Endometrium (tissue), 2 donors: ENCODE data around the gene TACC2.

Source experiments
- FAIRE-seq: peaks from 2 replicates; lab custom pipeline; 2012; peaks lifted over from hg19 to GRCh38; lab: Jason Lieb, UNC
- donor health status: control.
- donor health status: control.

TACC2 gene

DNA sequence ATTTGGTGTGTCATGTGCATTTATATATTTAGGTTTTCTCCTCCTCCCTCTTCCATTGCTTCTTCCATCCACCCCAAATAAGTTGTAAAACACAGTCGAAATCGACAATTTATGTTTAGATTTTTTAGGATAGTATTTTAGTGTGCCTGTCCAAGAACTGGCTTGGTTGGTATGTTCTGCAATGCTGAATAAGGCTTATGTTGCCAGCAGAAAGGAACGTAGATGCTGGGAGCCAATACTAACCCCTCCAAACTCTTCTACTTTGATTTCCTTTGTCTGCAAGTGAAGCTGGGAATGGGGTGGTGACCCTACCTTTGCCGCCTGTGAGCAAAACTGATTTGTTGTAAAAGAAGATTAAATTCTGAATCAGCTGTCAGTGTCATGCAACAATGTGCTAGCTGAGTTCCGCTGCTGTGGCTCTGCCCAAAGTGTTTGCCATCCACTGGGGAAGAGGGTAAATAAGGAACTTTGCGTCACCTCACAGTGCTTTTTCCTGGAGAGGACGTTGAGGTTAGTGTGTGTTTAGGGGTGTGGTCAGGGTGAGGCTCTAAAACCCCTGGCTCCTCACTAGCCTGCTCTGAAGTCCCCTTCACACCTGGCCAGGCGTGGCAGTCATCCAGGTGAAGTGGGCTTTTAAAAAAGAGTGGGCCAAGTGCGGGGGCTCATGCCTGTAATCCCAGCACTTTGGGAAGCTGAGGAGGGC lies 44.4 kb downstream of the TACC2 start:
- FAIRE-seq: no peak

DNA sequence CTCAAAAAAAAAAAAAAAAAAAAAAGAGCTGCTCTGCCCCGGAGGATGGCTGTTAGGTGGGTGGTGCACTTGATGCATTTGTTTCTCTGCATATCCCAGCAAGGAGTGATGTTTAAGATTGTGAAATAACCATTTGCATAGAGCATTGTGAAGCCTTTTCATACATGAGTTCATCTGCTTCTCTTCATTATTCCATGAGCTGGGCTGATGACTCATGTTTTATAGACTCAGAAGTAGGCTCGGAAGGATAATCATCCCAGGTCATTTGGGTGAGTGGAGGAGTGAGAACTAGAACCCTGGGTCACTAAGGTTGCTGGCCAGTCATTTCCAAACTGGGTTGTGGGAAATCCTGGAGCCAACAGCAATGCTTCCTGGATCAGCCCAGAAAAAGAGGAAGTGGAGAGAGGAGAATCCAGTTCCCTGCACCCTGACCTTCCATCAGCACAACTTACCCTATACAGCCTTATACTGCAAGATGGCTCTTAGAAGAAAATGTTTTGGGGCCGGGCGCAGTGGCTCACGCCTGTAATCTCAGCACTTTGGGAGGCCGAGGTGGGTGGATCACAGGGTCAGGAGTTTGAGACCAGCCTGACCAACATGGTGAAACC lies 45.3 kb downstream of the TACC2 start:
- no peak for FAIRE-seq

DNA sequence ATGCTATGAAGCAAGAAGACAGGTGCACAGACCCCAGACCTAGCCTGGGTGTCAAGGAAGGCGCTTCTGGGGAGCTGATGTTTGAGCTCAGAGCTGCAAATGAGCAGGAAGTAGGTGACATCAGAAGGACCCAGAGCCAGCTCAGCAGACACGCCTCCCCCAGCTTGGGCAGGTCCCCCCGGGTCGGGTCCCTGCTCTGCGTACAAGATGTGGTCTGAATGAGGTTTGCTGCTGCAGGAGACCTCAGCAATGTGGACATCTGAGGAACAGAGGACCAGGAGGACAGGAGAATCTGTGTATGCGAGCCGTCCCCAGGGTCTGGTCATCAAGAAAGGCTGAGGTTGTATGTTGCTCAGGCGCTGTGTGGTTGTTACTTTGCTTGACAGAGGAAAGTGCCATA lies 51.8 kb downstream of the TACC2 start:
- FAIRE-seq: no peak

DNA sequence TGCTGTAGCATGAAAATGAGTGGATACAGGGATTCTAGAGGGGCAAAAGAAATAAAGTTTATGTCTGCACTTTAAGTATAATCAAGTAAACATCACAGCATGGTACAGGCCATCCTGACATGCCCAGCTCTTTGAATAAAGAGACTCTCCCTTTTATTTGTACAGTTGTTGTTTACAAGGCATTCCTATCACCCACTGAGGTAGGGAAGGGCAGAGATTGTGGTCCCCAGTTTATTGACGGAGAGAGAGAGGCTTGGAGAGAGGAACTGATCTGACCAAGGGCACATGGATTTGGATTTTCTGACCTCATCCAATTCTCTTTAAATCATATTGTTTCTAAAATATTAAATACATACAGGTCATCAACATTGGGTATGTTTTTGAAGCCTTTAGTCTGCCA lies 53.9 kb downstream of the TACC2 start:
- no peak for FAIRE-seq

DNA sequence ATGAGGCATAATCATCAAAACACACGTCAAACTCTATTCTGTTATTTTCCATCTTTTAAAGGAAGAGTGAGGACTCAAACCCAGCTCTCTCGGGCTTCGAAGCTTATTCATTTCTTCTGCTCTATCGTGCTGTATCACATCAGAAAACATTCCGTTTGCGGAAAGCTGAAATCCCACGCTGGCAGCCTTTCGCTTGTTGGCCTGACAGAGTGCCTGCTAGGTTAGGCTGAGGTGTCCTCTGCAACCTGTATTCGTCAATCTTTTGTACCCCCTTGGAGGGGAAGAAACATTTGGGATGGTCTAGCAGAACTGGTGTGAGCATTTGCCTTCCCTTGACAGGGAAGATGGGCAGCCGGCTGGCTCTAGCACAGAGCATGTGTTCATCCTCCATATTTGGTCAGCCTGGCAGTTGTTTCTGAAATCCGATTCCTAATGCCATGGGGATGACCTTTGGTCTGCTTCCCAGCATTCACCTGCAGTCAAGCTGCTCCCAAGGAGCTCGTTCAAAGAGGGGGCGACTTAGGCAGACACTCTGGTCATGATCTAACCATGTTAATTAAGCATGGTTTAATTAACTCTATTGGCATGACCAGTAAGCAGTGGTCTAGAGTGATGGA lies 55.2 kb downstream of the TACC2 start:
- FAIRE-seq: no peak

DNA sequence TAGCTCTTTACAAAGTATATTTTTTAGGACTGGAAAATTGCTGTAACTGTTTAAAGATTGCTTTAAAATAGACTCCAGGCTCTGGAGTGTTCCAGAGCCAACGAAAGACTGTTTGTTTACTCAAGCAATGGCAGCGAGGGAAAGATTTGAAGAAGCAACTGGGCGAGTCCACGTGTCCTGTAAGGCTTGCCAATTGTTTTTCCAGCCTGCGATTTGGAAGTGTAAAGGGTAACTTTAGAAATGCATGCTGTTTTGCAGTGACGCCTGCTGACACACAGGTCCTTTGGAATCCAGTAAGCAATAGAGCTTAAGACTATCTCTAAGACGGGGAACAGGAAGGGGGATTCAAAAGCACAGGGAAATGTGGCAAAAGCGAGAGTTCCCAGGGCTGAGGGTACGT lies 55.8 kb downstream of the TACC2 start:
- no peak for FAIRE-seq

DNA sequence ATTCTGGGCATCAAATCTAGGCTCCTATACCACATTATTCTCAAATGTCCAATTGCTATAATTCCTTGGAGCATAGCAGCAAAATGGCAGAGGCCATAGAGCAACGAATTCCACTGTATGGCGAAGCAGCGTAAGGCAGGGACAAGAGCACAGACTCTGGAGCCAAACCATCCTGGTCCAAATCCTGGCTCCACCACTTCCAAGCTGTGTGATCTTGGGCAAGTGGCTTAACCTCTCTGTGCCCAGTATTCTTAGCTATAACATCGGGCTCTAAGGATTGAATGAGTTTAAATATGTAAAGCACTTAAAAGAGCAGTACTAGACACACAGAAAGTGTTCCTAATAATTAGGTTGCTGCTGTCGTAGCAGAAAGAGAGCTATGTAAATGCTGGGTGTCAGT lies 56.2 kb downstream of the TACC2 start:
- no peak for FAIRE-seq

DNA sequence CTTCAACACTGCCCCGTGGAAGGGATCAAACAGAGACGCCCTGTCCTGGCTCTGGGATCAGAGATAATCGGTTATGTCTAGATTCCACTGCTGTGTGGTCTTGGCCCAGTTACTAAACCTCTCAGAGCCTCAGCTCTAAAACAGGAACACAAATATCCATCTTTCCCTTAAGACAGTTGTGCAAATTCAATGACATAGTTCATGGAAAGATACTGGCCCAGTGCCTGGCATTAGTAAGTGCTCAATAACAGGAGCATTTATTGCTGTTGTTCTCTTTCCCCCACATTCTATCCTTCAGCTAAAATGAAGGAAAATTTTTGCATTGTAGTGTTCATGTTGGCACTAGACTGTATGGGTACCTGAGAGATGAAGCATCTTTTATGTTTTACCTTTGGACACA lies 58.6 kb downstream of the TACC2 start:
- no peak for FAIRE-seq

DNA sequence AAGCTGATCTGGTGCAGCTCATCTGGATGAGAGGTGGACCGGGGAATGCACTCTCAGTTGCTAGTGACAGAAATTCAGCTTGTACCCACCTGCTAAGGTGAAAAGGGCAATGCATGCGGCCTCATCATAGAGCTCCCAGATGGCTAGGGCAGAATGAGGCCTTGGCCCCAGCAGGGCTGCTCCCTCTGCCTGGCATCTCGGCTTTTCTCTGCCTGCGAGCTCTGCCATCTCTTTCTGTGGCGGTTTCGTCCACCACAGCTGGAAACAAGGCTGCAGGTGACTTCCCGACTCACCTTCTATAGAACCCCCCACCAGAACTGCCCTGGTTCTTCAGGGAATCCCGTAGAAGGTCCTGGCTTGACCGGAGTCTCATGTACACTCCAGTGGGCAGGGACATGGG lies 60.1 kb downstream of the TACC2 start:
- no peak for FAIRE-seq

DNA sequence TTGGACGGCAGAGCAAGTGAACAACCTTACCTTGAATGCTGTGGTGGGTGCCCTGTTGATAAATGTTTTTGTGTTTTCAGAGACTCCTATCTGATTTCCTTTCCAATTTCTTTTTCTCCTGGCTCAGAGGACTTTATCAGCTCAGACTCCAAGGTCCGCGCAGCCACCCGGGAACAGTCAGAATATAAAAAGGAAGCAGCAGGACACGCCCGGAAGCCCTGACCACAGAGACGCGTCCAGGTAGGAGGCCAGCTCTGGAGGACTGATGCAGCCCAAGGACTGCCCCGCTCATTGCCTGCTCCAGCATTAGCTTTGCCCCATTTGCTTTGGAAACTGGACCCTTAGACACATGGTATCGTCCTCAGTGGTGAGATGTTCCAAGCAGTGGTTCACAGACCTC lies 61.3 kb downstream of the TACC2 start:
- no peak for FAIRE-seq

DNA sequence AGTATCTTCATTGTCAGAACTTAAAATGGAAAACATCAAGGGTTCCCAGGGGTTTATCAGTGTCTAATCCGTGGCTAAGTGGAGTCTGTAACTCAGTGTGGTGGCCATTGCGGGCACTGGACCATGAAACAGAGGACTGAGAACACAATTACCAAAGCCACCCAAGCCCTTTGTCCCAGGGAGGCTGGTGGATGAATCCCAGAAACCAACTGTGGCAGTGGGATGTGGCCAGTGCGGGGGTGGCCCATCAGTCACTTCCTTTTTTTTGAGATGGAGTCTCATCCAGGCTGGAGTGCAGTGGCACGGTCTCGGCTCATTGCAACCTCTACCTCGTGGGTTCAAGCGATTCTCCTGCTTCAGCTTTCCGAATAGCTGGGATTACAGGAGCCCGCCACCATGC lies 61.8 kb downstream of the TACC2 start:
- FAIRE-seq: no peak

DNA sequence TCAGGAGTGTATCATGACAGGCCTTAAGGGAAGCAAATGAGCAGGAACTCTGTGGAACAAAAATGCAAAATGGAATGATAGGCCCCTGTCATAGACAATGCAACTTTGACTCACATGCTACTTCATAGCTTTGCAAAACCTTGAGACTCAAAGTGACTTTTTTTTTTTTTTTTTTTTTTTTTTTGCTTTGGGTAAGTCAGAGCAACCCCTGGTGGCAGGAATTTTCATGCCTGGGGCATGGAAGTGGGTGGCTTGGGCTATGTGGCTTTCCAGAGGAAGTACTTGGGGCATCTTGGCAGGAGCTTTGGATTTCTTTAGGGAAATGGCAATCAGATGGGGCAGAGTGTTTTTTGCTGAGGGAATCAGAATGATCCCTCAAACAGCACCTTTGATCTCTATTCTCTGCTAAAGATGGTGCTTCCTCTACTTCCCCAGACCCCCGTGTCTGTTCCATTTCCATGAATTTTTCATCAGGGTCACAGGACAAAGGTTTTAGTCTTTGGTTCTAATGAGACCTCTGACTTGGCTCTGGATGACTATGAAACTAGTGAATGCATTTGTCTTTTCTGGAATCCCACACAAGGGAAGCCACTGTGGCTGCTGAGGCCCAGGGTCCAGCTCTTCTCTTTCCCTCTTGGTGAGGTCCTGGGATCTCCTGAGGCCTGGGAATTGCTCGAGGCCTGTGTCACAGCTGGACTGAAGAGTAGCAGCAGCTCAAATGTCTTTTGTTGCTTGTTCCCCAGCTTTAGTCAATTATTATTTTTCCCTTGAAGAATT lies 62.8 kb downstream of the TACC2 start:
- FAIRE-seq: no peak

DNA sequence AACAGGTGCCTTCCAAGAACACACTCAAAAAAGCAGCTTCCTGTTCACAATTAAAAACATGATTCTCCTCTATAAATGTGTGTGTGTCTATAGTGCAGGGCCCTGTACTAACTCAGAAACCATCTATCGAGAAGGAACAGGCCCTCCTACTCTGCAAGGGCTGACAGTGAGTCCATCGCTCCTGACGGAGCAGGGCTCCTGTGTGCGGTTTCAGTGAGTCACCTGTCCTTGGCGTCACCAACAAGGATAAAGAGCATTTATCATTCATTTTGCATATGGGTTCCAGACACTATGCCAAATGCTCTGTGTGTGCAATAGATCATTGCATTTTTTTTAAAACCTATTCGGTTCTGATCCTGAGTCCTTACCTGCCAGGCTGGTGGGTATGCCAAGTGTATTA lies 63.7 kb downstream of the TACC2 start:
- FAIRE-seq: no peak

DNA sequence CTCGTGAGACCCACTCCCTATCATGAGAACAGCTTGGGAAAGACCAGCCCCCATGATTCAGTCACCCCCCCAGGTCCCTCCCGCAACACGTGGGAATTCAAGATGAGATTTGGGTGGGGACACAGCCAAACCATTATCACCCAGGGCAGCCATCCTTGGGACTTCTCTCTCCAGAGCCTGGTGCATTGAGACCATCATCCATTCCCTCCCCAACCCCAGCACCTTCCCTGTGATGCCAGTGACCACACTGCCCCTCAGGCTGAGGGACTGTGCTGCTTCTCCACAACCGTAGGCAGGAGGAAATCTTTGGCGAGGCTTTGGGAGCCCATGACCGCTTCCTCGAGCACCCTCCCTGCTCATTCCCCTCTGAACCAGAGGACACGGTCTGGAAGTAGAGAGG lies 64.4 kb downstream of the TACC2 start:
- no peak for FAIRE-seq

DNA sequence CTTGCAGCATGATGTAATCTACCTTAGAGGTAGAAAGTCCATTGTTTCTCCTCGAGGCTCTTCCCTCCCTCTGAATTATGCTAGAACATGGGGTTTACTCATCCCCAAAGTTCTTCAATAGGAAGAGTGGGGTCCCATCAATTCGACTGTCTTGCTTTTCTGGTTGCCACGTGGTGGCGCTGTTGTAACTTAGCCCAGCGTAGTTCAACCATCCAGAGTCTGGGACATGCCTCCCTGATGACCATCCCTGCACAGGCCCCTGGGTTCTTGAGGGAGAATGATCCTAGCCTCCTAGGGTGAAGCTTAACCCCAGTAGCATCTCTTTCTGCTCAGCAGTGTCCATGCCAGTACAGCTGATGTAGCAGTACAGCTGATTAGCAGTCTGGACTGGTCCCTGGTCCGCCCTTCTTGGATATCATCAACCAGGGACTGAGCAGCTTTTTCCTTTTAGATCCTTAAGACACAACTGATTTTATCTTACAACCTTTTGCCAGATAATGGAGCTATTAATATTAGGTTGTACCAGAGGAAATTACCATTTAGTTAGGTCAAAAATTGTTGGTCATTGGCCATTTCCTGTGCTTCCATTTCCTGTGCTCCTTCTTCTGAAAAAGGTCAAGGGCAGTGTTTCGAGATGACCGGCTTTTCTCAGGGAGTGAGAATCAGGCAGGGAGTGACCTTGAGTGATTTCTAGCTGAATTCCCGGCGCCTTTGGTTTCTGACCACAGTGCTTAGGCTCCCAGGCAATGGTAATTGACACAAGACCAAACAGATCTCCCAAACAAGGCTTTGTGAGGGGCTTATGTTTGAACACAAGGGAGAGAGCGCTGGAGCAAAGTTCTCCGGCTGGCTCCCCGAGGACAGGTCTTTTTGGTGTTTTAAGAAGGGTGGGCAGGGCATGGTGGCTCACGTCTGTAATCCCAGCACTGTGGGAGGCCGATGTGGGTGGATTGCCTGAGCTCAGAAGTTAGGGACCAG lies 65.4 kb downstream of the TACC2 start:
- no peak for FAIRE-seq

DNA sequence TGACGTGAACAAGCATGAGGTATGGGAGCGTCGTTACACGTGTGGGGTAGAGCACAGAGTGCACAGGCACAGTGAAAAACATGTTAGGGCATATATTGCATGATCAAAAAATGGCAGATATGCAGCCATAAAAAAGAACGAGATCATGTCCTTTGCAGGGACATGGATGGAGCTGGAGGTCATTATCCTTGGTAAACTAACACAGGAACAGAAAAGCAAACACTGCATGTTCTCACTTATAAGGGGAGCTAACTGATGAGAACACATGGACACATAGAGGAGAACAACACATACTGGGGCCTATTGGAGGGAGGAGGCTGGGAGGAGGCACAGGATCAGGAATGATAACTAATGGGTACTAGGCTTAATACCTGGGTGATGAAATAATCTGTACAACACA lies 66.3 kb downstream of the TACC2 start:
- FAIRE-seq: no peak

DNA sequence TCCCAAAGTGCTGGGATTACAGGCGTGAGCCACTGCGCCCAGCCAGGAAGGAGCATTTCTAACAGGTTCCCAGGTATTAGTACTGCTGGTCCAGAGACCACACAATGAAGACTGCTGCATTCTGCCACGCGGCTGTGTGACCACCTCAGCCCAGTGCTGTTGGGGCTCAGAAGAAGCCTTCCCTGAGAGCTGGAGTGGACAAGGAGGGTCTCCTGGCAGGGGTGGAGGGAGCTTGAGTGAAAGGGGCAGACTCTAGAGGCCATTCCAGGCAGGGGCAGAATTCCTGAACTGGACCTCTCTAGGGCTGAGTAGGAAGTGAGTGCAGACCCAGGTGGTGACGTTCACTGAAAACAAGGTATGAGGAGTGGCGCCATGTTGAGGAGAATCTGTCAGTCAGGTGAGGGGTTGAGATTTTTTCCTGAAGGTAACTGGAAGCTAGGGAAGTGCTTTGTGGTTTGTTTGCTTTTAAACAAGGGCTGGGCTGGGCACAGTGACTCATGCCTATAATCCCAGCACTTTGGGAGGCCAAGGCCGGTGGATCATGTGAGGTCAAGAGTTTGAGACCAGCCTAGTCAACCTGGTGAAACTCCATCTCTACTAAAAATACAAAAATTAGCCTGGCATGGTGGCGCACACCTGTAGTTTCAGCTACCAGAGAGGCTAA lies 67.6 kb downstream of the TACC2 start:
- no peak for FAIRE-seq

DNA sequence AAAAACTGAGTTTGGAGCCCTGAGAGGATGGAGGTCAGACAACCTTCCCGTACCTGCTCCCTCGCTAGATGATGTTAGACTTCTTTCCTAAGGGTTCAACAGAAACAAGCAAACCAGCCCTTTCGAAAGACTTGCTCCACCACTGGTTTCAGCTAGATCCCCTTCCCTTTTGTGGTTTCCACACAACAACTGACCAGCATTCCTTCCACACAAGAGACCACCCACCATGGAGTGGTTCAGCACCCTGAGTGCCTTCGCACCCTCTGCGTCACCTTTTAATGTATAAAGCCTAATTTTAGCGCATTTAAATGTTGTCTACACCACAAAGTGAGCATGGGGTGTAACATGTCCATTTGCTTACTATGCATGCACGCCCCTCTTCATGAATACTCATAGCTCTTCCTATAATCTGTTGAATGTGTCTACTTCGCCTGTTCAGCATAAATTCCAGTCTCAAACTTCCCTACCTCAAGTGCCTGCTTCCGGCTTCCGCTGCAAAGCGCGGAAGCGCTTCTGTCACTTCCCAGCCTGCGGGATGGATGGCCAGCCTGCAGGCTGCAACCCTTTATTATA lies 69.0 kb downstream of the TACC2 start:
- FAIRE-seq: no peak

DNA sequence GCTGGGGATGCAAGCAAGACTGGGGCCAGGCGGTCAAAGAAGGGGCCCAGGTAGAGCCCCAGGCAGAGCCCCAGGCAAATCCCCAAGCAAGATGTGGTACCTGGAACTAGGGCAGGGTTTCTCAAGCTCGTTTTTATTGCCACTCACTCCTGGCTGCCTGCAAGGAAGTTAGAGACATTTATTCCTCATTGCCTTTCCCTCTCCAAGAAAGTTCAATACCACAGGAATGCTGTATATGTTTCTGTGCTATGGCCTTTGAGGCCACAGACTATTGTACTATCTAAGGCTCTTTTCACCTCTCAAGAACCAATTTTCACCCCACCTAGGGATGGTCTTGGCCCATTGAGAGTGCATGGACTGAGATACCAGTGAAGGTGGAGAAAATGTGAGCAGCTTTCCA lies 71.3 kb downstream of the TACC2 start:
- no peak for FAIRE-seq

DNA sequence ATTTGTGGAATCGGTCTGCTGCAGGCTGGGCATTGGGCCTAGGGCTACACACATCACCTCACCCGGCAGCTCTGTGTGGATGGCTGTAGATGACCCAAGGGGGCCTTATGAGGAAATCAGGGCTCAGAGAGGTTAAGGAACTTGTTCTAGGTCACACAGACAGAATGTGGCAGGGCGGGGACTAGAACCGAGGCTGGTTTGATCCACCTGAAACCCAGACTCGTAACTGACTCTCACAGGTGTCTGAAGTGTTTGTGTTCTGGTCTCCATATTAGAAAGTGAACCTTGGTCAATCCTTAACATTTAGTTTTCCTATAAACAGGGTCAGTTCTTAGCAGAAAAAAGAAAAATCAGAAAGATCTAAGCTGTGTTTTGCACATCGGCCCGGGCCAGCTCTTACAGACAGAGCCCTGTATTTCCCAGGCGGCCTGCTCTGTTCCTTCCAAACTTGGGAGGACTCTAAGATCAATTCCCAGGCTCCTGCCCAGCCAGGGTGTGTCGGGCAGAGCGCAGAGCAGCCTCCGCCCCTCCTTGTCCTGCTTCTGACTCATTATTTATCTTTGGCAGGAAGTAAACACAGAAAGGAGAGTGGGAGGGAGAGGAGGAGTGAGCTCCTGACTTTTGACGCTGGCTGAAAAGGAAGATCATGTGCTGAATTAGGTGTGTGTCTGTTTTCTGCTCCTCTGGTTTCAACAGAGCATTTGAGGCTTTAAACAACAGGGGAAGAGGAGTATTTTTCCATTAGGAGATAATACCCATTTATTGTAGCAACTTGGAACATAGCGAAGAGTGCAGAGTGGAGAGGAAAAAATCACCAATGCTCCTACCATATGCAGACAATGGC lies 74.1 kb downstream of the TACC2 start:
- FAIRE-seq: peak; percentile 91
